ENCODE data around the gene NKX6-1. TPM values are rescaled to one million over a fixed set of nuclear protein-coding genes. Genes with fewer than 3 reads are reported as not detected.

Gene NKX6-1
- total RNA-seq, 1 donor from 2014 or later: 25.6 TPM

GRCh38 chr4:84502955-84503373 is 3.9 kb upstream of the NKX6-1 start:
- H3K4me3 Mint-ChIP-seq (ENCODE audit: unreplicated experiment): no peak overlapping the region
- TF ChIP-seq CTCF (IDR thresholded peaks at IDR 0.05; ENCODE audit: partially characterized antibody, unreplicated experiment): no peak
- peaks cover 9% of the 10 kb centered on the region for H3K4me1 Mint-ChIP-seq (ENCODE audit: low read depth, unreplicated experiment)
- H3K27me3 Mint-ChIP-seq (ENCODE audit: unreplicated experiment): peaks cover 35% of the 10 kb centered on the region
- no peaks in the 10 kb centered on the region for H3K36me3 Mint-ChIP-seq (ENCODE audit: unreplicated experiment)
- DNase-seq: no peak
- H3K9me3 Mint-ChIP-seq (ENCODE audit: unreplicated experiment): peaks cover 6% of the 10 kb centered on the region
- no peak overlapping the region for H3K27ac Mint-ChIP-seq (ENCODE audit: unreplicated experiment)

GRCh38 chr4:84502333-84502954 is 3.4 kb upstream of the NKX6-1 start:
- no peaks in the 10 kb centered on the region for H3K36me3 Mint-ChIP-seq (ENCODE audit: unreplicated experiment)
- H3K4me1 Mint-ChIP-seq (ENCODE audit: low read depth, unreplicated experiment): peaks cover 9% of the 10 kb centered on the region
- no peak for DNase-seq
- peaks cover 6% of the 10 kb centered on the region for H3K9me3 Mint-ChIP-seq (ENCODE audit: unreplicated experiment)
- H3K4me3 Mint-ChIP-seq (ENCODE audit: unreplicated experiment): peak overlapping the region; percentile 35
- peaks cover 35% of the 10 kb centered on the region for H3K27me3 Mint-ChIP-seq (ENCODE audit: unreplicated experiment)
- TF ChIP-seq CTCF (IDR thresholded peaks at IDR 0.05; ENCODE audit: partially characterized antibody, unreplicated experiment): no peak
- no peak overlapping the region for H3K27ac Mint-ChIP-seq (ENCODE audit: unreplicated experiment)

- H3K27ac Mint-ChIP-seq (ENCODE audit: unreplicated experiment): no peak overlapping the region
- peak; percentile 38 for DNase-seq
- H3K4me1 Mint-ChIP-seq (ENCODE audit: low read depth, unreplicated experiment): peaks cover 9% of the 10 kb centered on the region
- H3K9me3 Mint-ChIP-seq (ENCODE audit: unreplicated experiment): peaks cover 6% of the 10 kb centered on the region
- peak overlapping the region; percentile 35 for H3K4me3 Mint-ChIP-seq (ENCODE audit: unreplicated experiment)
- peaks cover 38% of the 10 kb centered on the region for H3K27me3 Mint-ChIP-seq (ENCODE audit: unreplicated experiment)
- no peaks in the 10 kb centered on the region for H3K36me3 Mint-ChIP-seq (ENCODE audit: unreplicated experiment)
- no peak for TF ChIP-seq CTCF (IDR thresholded peaks at IDR 0.05; ENCODE audit: partially characterized antibody, unreplicated experiment)
These were observed 2.7 kb upstream of the NKX6-1 start for GRCh38 chr4:84501721-84502267.

GRCh38 chr4:84501202-84501503 is 2.1 kb upstream of the NKX6-1 start:
- H3K4me1 Mint-ChIP-seq (ENCODE audit: low read depth, unreplicated experiment): peaks cover 9% of the 10 kb centered on the region
- peak overlapping the region; percentile 35 for H3K4me3 Mint-ChIP-seq (ENCODE audit: unreplicated experiment)
- TF ChIP-seq CTCF (IDR thresholded peaks at IDR 0.05; ENCODE audit: partially characterized antibody, unreplicated experiment): no peak
- DNase-seq: no peak
- peaks cover 43% of the 10 kb centered on the region for H3K27me3 Mint-ChIP-seq (ENCODE audit: unreplicated experiment)
- peaks cover 6% of the 10 kb centered on the region for H3K9me3 Mint-ChIP-seq (ENCODE audit: unreplicated experiment)
- no peak overlapping the region for H3K27ac Mint-ChIP-seq (ENCODE audit: unreplicated experiment)
- no peaks in the 10 kb centered on the region for H3K36me3 Mint-ChIP-seq (ENCODE audit: unreplicated experiment)

- H3K9me3 Mint-ChIP-seq (ENCODE audit: unreplicated experiment): peaks cover 6% of the 10 kb centered on the region
- H3K27ac Mint-ChIP-seq (ENCODE audit: unreplicated experiment): peak overlapping the region; percentile 4
- H3K36me3 Mint-ChIP-seq (ENCODE audit: unreplicated experiment): no peaks in the 10 kb centered on the region
- peaks cover 47% of the 10 kb centered on the region for H3K27me3 Mint-ChIP-seq (ENCODE audit: unreplicated experiment)
- no peak for TF ChIP-seq CTCF (IDR thresholded peaks at IDR 0.05; ENCODE audit: partially characterized antibody, unreplicated experiment)
- peak overlapping the region; percentile 93 for H3K4me3 Mint-ChIP-seq (ENCODE audit: unreplicated experiment)
- DNase-seq: no peak
- peaks cover 10% of the 10 kb centered on the region for H3K4me1 Mint-ChIP-seq (ENCODE audit: low read depth, unreplicated experiment)
These were observed 1.5 kb upstream of the NKX6-1 start for GRCh38 chr4:84500386-84501201.

Measured in glutamatergic neuron (in vitro differentiated cells).